Loucy (cell line): ENCODE measurements around the gene ICAM4.

Experiments used
- H2AFZ ChIP-seq: fragments of 200-600 bp; sonication (generic); 2 replicates; pipeline ENCODE4 v1.6.0; 2016; ENCODE audit warnings: antibody characterized with exemption, mild to moderate bottlenecking, low read length, moderate library complexity
- H3F3A ChIP-seq: fragments of 200-600 bp; 2 replicates; pipeline ENCODE4 v1.6.0; 2016; ENCODE audit warnings: antibody characterized with exemption, low read depth, mild to moderate bottlenecking
- H3K27me3 ChIP-seq: fragments of 200-600 bp; sonication (generic); 2 replicates; pipeline ENCODE4 v1.6.1; 2014; ENCODE audit warnings: low read length, mild to moderate bottlenecking; ENCODE audit not compliant: insufficient read depth, poor library complexity, severe bottlenecking
- H3K36me3 ChIP-seq: fragments of 200-600 bp; sonication (generic); 2 replicates; pipeline ENCODE4 v1.6.1; 2016; ENCODE audit warnings: low read length; ENCODE audit not compliant: insufficient read depth
- H3K4me1 ChIP-seq: fragments of 200-600 bp; sonication (generic); 2 replicates; pipeline ENCODE4 v1.5.1; 2014; ENCODE audit warnings: low read length, mild to moderate bottlenecking; ENCODE audit not compliant: insufficient read depth, poor library complexity, severe bottlenecking
- H3K4me2 ChIP-seq: fragments of 200-600 bp; sonication (generic); 2 replicates; pipeline ENCODE4 v1.6.0; 2014; ENCODE audit warnings: antibody characterized with exemption, low read length, low read depth, mild to moderate bottlenecking; ENCODE audit not compliant: poor library complexity, severe bottlenecking
- H3K4me3 ChIP-seq: fragments of 200-600 bp; sonication (generic); 2 replicates; pipeline ENCODE4 v1.5.1; 2014; ENCODE audit warnings: low read length, mild to moderate bottlenecking, mixed read lengths; ENCODE audit not compliant: poor library complexity, severe bottlenecking
- H3K79me2 ChIP-seq: fragments of 200-600 bp; sonication (generic); 2 replicates; pipeline ENCODE4 v1.6.1; 2014; ENCODE audit warnings: low read length; ENCODE audit not compliant: insufficient read depth
- H3K9ac ChIP-seq: fragments of 200-600 bp; sonication (generic); 2 replicates; pipeline ENCODE4 v1.6.0; 2014; ENCODE audit warnings: mild to moderate bottlenecking, low read depth, low read length, moderate library complexity; ENCODE audit not compliant: poor library complexity, severe bottlenecking
- H3K9me2 ChIP-seq: fragments of 200-600 bp; sonication (generic); replicated peaks from 2 replicates; pipeline ENCODE4 v1.6.1; 2016; ENCODE audit warnings: low read depth, low read length, mixed read lengths
- H3K9me3 ChIP-seq: fragments of 200-600 bp; sonication (generic); 2 replicates; pipeline ENCODE4 v1.6.1; 2014; ENCODE audit warnings: mild to moderate bottlenecking, antibody characterized with exemption, low read length, low read depth; ENCODE audit not compliant: insufficient read depth
- H4K20me1 ChIP-seq: fragments of 200-600 bp; sonication (generic); 2 replicates; pipeline ENCODE4 v1.6.0; 2014; ENCODE audit warnings: antibody characterized with exemption, low read length, mild to moderate bottlenecking; ENCODE audit not compliant: insufficient read depth, poor library complexity, severe bottlenecking
- EZH2phosphoT487 ChIP-seq: fragments of 200-600 bp; IDR thresholded peaks from 2 replicates; pipeline ENCODE4 v1.6.1; 2018; ENCODE audit warnings: antibody characterized with exemption, mild to moderate bottlenecking, moderate library complexity, borderline replicate concordance
- TF ChIP-seq, protein P1 (sequence below): fragments of 200-600 bp; sonication (generic); conservative IDR thresholded peaks from 2 replicates; pipeline ENCODE4 v1.5.1; 2014; ENCODE audit warnings: mild to moderate bottlenecking, antibody characterized with exemption, low read length

The ICAM4 gene

GRCh38 chr19:10284065-10284959 lies 2.4 kb upstream of the ICAM4 start:
- H3F3A ChIP-seq: no peaks in the 10 kb centered on the region
- no peak for TF ChIP-seq EZH2phosphoT487
- TF ChIP-seq, protein P1, sequence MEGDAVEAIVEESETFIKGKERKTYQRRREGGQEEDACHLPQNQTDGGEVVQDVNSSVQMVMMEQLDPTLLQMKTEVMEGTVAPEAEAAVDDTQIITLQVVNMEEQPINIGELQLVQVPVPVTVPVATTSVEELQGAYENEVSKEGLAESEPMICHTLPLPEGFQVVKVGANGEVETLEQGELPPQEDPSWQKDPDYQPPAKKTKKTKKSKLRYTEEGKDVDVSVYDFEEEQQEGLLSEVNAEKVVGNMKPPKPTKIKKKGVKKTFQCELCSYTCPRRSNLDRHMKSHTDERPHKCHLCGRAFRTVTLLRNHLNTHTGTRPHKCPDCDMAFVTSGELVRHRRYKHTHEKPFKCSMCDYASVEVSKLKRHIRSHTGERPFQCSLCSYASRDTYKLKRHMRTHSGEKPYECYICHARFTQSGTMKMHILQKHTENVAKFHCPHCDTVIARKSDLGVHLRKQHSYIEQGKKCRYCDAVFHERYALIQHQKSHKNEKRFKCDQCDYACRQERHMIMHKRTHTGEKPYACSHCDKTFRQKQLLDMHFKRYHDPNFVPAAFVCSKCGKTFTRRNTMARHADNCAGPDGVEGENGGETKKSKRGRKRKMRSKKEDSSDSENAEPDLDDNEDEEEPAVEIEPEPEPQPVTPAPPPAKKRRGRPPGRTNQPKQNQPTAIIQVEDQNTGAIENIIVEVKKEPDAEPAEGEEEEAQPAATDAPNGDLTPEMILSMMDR: no peak
- H4K20me1 ChIP-seq: peaks cover 3% of the 10 kb centered on the region
- H3K4me2 ChIP-seq: no peak overlapping the region
- peaks cover 36% of the 10 kb centered on the region for H3K4me1 ChIP-seq
- no peaks in the 10 kb centered on the region for H3K27me3 ChIP-seq
- H3K36me3 ChIP-seq: peaks cover 17% of the 10 kb centered on the region; the same call in 1 of the 2 replicates
- no peak overlapping the region for H2AFZ ChIP-seq
- H3K9me3 ChIP-seq: no peaks in the 10 kb centered on the region
- no peak overlapping the region for H3K4me3 ChIP-seq
- H3K9ac ChIP-seq: no peak overlapping the region
- H3K9me2 ChIP-seq: no peaks in the 10 kb centered on the region
- no peaks in the 10 kb centered on the region for H3K79me2 ChIP-seq

- TF ChIP-seq, protein P1: no peak
- no peak for TF ChIP-seq EZH2phosphoT487
- Histone ChIP-seq H3K27me3 (no peaks in the 10 kb centered on the region), H3K9ac (no peak overlapping the region), H3K4me2 (no peak overlapping the region), H2AFZ (no peak overlapping the region), H4K20me1 (peaks cover 2% of the 10 kb centered on the region), H3K4me3 (no peak overlapping the region), H3K4me1 (peaks cover 33% of the 10 kb centered on the region), H3F3A (no peaks in the 10 kb centered on the region), H3K9me2 (no peaks in the 10 kb centered on the region), H3K79me2 (no peaks in the 10 kb centered on the region), H3K36me3 (peaks cover 17% of the 10 kb centered on the region; the same call in 1 of the 2 replicates), H3K9me3 (no peaks in the 10 kb centered on the region)
Observed at GRCh38 chr19:10284960-10285278, 1.8 kb upstream of the ICAM4 start.

DNA sequence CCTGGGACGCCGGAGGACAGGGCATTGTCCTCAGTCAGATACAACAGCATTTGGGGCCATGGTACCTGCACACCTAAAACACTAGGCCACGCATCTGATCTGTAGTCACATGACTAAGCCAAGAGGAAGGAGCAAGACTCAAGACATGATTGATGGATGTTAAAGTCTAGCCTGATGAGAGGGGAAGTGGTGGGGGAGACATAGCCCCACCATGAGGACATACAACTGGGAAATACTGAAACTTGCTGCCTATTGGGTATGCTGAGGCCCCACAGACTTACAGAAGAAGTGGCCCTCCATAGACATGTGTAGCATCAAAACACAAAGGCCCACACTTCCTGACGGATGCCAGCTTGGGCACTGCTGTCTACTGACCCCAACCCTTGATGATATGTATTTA lies 1.4 kb upstream of the ICAM4 start:
- no peak for TF ChIP-seq EZH2phosphoT487
- TF ChIP-seq, protein P1: no peak
- Histone ChIP-seq H3K4me2 (no peak overlapping the region), H3K79me2 (no peaks in the 10 kb centered on the region), H4K20me1 (no peaks in the 10 kb centered on the region), H3K4me1 (peaks cover 30% of the 10 kb centered on the region), H3K4me3 (no peak overlapping the region), H2AFZ (no peak overlapping the region), H3K9ac (no peak overlapping the region), H3K27me3 (no peaks in the 10 kb centered on the region), H3K9me2 (no peaks in the 10 kb centered on the region), H3K36me3 (peaks cover 17% of the 10 kb centered on the region; the same call in 1 of the 2 replicates), H3F3A (no peaks in the 10 kb centered on the region), H3K9me3 (no peaks in the 10 kb centered on the region)
